Activated naive CD4-positive, alpha-beta T cell treated with anti-CD3 and anti-CD28 coated beads for 36 hours (primary cell): ENCODE data around the gene B3GNT5. TPM values are rescaled to one million over a fixed set of nuclear protein-coding genes. Genes with fewer than 3 reads are reported as not detected.

ENCODE experiments used
- CTCF ChIA-PET: fragments of 350-600 bp; sonication (Branson Sonifier 250); formaldehyde crosslinking; loops from one replicate; lab custom pipeline; 2021; ENCODE audit warnings: antibody characterized with exemption; lab: Charles Lee
- DNase-seq: peaks from one replicate; pipeline ENCODE4 v3.0.0-alpha.2; 2020
- H3K27ac Mint-ChIP-seq: one replicate; pipeline ENCODE4 v1.8.0; 2021; ENCODE audit warnings: mild to moderate bottlenecking, mixed read lengths
- H3K27me3 Mint-ChIP-seq: one replicate; pipeline ENCODE4 v1.8.0; 2021; ENCODE audit warnings: low read depth, mixed read lengths
- H3K36me3 Mint-ChIP-seq: one replicate; pipeline ENCODE4 v1.8.0; 2021; ENCODE audit warnings: low read depth, mixed read lengths
- H3K4me1 Mint-ChIP-seq: one replicate; pipeline ENCODE4 v1.8.0; 2021; ENCODE audit warnings: low read depth, mixed read lengths
- H3K4me3 Mint-ChIP-seq: one replicate; pipeline ENCODE4 v1.8.0; 2021; ENCODE audit warnings: mild to moderate bottlenecking, moderate library complexity, mixed read lengths
- H3K9me3 Mint-ChIP-seq: one replicate; pipeline ENCODE4 v1.8.0; 2021; ENCODE audit warnings: mixed read lengths
- intact Hi-C: fragments of 100-400 bp; cut with micrococcal nuclease; formaldehyde crosslinking; loops from one replicate; pipeline ENCODE4 v1.15.1; 2023
- total RNA-seq, 2 experiments: library from RNA; stranded (reverse); gene quantifications; one replicate each; pipeline ENCODE4 v1.2.3, GENCODE V29; 2021

Gene B3GNT5
- total RNA-seq, 2 experiments from 2014 or later, result 15.0 to 18.8 TPM

DNA sequence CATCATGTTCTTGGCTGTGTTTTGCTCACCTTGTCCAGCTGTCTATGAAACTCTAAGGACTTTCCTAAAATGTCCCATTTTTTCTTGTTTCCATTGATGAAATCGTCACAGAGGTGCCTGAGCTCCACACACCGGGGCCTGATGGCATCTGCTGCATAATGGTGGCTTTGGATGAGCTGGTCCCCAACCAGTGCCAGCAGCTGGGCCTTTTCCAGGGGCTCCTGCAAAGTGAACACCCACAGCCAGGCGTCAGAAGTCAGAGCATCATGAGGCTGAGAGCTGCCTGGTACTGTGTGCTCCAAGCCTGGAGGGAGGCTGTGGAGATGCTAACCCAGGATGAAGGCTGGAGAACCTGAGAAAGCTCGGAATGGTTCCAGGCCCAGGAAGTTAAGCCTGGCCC, 46.9 kb downstream of the B3GNT5 start:
- Mint-ChIP-seq H3K36me3 (no peaks in the 10 kb centered on the region), H3K4me1 (no peaks in the 10 kb centered on the region), H3K4me3 (no peak overlapping the region), H3K27ac (no peak overlapping the region), H3K27me3 (no peaks in the 10 kb centered on the region), H3K9me3 (no peaks in the 10 kb centered on the region)
- intact Hi-C loops, result no loop called here
- no peak for DNase-seq
- CTCF ChIA-PET, result interaction anchor here (0.8 kb wide), 1 partner anchor 84 kb away, joined by 3 read pairs; no protein-coding TSS in a partner anchor

DNA sequence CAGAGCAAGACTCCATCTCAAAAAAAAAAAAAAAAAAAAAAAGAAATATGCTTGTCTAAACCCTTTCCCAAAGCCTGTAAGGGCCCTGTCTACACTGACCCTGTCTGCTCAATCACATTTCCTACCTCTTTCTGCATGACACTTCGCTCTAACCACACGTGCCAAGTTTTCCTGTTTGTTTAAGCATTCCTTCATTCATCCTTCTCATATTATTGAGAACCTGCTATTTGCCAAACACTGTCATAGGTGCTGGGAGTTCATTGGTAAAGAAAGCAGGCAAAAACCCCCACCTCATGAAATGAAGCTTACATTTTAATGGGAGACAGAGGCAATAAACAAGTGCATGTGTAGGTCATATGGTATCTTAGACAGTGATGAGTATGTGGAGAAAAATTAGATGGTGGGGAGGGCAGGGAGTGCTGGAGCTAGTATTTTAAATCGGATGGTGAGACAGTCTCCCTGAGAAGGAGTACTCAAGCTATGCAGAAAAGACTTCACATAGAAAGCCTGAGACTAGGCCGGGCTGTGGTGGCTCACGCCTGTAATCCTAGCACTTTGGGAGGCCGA, 48.0 kb downstream of the B3GNT5 start:
- no peaks in the 10 kb centered on the region for H3K36me3 Mint-ChIP-seq
- DNase-seq, result no peak
- CTCF ChIA-PET, result no interaction called here
- no peaks in the 10 kb centered on the region for H3K27me3 Mint-ChIP-seq
- no peaks in the 10 kb centered on the region for H3K9me3 Mint-ChIP-seq
- no peak overlapping the region for H3K4me3 Mint-ChIP-seq
- peaks cover under 1% of the 10 kb centered on the region for H3K4me1 Mint-ChIP-seq
- H3K27ac Mint-ChIP-seq, result no peak overlapping the region
- intact Hi-C loops, result no loop called here

DNA sequence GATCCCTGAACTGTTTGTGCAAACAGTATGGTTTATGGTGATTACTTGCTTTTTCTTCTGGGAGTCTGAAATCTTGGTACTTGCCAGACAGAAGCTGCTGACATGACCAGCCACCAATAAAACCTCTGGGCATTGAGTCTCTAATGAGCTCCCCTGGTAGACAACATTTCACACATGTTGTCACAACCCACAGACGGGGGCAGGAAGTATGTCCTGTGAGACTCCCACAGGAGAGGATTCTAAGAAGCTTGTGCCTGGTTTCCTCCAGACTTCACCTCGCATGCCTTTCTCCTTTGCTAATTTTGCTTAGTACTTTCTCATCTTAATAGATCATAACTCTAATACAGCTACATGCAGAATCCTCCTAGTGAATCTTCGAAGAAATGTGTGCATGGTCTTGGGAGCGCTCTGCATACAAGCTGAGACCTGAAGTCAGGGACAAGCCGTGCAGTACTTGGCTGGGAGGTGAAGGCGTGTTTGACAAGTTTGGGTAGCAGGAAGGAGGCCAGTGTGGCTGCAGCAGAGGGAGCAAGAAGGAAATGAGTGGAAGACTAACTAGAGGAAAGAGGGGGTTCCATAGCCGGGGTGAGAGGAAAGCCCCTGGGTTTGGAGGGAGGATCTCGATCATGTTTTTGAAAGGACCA, 49.0 kb downstream of the B3GNT5 start:
- H3K27ac Mint-ChIP-seq, result no peak overlapping the region
- H3K4me1 Mint-ChIP-seq, result peaks cover 11% of the 10 kb centered on the region
- CTCF ChIA-PET, result no interaction called here
- no peak overlapping the region for H3K4me3 Mint-ChIP-seq
- no peaks in the 10 kb centered on the region for H3K27me3 Mint-ChIP-seq
- H3K9me3 Mint-ChIP-seq, result no peaks in the 10 kb centered on the region
- intact Hi-C loops, result no loop called here
- DNase-seq, result no peak
- no peaks in the 10 kb centered on the region for H3K36me3 Mint-ChIP-seq

DNA sequence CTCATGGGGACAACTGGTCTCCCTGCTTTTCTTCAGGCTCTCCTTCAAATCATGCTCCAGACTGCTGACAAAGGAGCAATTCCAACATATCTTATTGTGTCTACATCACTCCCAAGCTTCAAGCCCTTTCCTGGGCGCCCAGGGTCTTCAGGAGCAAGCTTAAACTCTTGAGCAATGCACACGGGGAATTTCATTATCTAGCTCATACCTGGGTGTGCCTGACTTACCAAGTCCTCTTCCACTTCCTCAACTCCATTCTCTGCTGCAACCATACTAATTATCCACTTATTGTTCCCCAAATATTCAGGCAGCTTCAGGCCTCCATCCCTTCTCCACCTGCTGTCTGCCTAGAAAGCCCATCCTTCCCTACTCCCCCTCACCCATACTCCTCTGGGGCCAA, 50.6 kb downstream of the B3GNT5 start:
- intact Hi-C loops, result no loop called here
- CTCF ChIA-PET, result interaction anchor here (0.7 to 1.4 kb wide), 2 partner anchors 11 to 180 kb away, joined by 3 to 6 read pairs; no protein-coding TSS in a partner anchor
- Mint-ChIP-seq H3K4me1 (peaks cover 18% of the 10 kb centered on the region), H3K9me3 (no peaks in the 10 kb centered on the region), H3K27me3 (no peaks in the 10 kb centered on the region), H3K36me3 (no peaks in the 10 kb centered on the region), H3K27ac (no peak overlapping the region), H3K4me3 (no peak overlapping the region)
- DNase-seq, result no peak

DNA sequence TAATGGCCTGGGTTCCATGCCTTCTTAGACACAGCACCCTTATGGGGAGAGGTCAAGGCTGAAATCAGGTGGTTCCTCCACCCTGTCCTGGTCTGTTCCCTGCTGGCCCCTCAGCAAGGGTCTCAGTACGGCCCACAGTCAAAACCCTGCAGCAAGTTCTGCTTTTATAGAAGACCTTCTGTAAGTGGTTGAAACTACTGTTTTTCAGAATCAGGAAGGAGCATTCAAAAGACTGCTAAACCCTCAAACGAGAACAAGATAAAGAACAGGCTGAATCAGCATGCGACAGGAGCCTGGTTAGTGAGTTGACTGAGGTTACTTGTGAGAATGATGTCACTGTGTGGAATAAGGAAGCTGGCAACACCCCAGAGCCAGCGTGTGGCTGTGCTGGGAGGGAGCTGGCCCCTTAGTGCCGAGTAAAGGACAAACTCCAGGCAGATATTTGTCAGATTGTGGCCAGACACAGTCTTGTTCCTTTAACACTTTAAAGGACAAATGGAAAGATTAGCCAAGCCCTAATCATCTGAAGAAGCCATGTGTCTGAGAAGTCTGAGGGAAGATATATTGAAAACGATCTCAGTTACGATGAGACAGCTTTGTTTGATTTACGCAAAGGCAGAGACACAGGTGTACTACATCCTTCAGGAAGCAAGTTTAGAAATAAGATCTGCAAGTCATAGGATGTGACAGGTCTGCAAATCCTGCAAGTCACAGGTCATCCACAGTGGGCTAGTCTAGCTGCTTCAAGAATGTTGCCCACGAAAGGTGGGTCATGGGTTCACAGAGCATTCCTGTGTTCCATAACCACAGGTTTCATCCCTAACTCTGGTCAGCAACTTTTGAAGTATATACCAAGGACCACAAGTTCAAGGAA, 54.0 kb downstream of the B3GNT5 start:
- intact Hi-C loops, result loop anchor here (1.0 to 2.0 kb wide), 5 partner anchors 12 to 52 kb away; no protein-coding TSS in a partner anchor
- H3K27ac Mint-ChIP-seq, result peak overlapping the region; percentile 48
- peak; percentile 71 for DNase-seq
- H3K27me3 Mint-ChIP-seq, result no peaks in the 10 kb centered on the region
- peaks cover 20% of the 10 kb centered on the region for H3K4me1 Mint-ChIP-seq
- no peaks in the 10 kb centered on the region for H3K9me3 Mint-ChIP-seq
- CTCF ChIA-PET, result interaction anchor here (0.6 to 1.5 kb wide), 3 partner anchors 45 to 184 kb away, joined by 3 to 6 read pairs (median 5); no protein-coding TSS in a partner anchor
- H3K4me3 Mint-ChIP-seq, result peak overlapping the region; percentile 19
- H3K36me3 Mint-ChIP-seq, result no peaks in the 10 kb centered on the region

DNA sequence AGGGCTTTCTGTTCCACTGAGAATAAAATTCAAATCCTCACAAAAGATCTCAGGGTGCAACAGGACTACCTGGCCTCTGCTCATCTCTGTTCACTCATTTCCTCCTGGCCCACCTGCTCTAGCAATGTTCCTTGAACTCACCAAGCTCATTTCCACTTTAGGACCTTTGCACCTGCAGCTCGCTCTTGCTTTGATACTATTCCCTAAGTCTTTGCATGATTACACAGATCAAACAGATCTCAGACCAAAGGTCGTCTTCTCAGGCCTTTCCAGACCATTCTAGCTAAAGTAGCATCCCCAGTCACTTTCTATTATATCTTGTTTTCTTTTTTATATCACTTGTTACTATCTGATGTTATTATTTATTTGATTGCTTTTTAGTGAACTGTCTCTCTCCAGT, 54.7 kb downstream of the B3GNT5 start:
- Mint-ChIP-seq H3K27me3 (no peaks in the 10 kb centered on the region), H3K9me3 (no peaks in the 10 kb centered on the region), H3K36me3 (no peaks in the 10 kb centered on the region), H3K27ac (no peak overlapping the region), H3K4me1 (peaks cover 20% of the 10 kb centered on the region), H3K4me3 (no peak overlapping the region)
- CTCF ChIA-PET, result interaction anchor here (1.3 to 1.5 kb wide), 2 partner anchors 75 to 123 kb away, joined by 5 to 6 read pairs; no protein-coding TSS in a partner anchor
- no peak for DNase-seq
- intact Hi-C loops, result loop anchor here (1.0 to 2.0 kb wide), 5 partner anchors 12 to 52 kb away; no protein-coding TSS in a partner anchor

DNA sequence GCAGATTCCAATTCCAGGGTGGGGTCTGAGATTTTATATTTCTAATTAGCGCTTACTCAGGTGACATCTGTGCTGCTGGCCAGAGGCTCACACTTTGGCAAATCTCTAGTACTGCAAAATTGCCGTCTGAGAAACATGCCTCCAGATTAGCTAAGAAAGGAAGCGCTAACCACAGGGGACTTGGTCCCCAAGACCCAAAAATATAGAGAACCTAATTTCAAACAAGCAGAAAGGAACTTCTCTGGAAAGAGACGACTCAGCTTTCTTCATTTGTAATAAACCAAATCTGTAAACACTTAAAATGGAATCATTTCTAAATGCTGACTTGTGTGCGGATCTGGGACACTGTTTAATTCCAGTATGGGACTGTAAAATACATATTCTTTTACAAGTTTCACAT, 55.7 kb downstream of the B3GNT5 start:
- no peak overlapping the region for H3K27ac Mint-ChIP-seq
- H3K9me3 Mint-ChIP-seq, result no peaks in the 10 kb centered on the region
- CTCF ChIA-PET, result interaction anchor here (1.3 kb wide), 1 partner anchor 124 kb away, joined by 5 read pairs; no protein-coding TSS in a partner anchor
- no peak overlapping the region for H3K4me3 Mint-ChIP-seq
- H3K36me3 Mint-ChIP-seq, result no peaks in the 10 kb centered on the region
- H3K27me3 Mint-ChIP-seq, result no peaks in the 10 kb centered on the region
- H3K4me1 Mint-ChIP-seq, result peaks cover 24% of the 10 kb centered on the region
- intact Hi-C loops, result no loop called here
- no peak for DNase-seq

DNA sequence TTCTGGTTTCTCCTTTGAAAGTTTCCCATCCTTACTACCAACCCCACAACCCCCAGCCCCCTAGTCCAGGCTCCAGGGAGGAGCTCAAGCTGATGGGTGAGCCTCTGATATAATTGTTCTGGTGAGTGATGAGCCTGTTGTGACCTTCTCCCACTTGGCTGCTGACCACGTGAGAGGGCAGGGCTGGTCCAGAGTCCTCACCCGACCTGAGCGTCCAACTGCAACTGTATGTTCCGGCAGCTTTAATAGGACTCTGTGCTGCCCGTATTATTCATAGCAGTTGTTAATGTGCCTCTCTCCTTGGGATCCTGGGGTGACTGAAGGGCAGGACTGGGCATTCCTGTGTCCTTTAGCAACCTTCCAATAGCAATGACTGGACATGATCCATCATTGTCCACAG, 56.2 kb downstream of the B3GNT5 start:
- CTCF ChIA-PET, result interaction anchor here (1.3 kb wide), 1 partner anchor 125 kb away, joined by 5 read pairs; no protein-coding TSS in a partner anchor
- Mint-ChIP-seq H3K27ac (no peak overlapping the region), H3K27me3 (no peaks in the 10 kb centered on the region), H3K4me1 (peaks cover 24% of the 10 kb centered on the region), H3K9me3 (no peaks in the 10 kb centered on the region), H3K4me3 (no peak overlapping the region), H3K36me3 (no peaks in the 10 kb centered on the region)
- DNase-seq, result no peak
- intact Hi-C loops, result no loop called here

DNA sequence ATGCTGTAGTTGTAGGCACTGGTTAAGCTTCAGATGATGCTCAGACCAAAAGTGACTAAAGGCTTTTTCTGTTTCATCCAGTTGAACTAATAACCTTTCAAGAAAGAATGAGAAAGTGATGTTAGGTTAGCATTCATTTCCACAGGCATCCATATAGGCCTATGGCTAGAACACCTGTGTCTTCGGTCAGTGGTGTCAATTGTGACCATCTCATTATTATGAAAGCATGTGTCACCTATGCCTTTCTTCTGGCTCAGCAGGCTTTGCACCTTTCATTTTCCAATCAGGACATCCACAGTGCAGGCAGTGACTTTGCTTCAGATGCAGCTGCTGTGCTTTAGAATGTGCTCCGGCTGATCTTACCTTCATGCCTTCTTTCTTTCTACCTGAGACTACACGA, 57.9 kb downstream of the B3GNT5 start:
- Mint-ChIP-seq H3K27ac (no peak overlapping the region), H3K4me3 (no peak overlapping the region), H3K9me3 (no peaks in the 10 kb centered on the region), H3K36me3 (no peaks in the 10 kb centered on the region), H3K4me1 (peaks cover 24% of the 10 kb centered on the region), H3K27me3 (no peaks in the 10 kb centered on the region)
- CTCF ChIA-PET, result interaction anchor here (0.5 to 0.8 kb wide), 2 partner anchors 106 to 252 kb away, joined by 3 to 6 read pairs; no protein-coding TSS in a partner anchor
- DNase-seq, result no peak
- intact Hi-C loops, result no loop called here

DNA sequence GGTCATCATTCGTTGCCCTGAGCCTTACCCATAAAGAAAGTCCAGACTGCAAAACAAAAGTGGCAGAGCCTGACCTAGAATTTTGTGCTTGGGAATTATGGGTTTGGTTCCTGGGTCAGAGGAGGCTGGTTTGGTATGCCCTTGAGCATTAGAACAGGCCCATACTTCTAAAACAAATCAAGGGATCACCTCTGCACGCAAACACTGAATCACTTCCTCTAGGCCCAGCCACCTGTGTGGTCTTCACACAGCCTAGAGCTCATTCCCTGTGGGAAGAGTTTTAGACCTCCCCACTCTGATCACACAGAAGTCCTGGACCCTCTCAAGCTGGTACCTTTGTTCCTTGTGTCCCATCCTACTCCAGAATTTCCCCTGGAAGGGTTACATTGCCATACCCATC, 59.4 kb downstream of the B3GNT5 start:
- no peaks in the 10 kb centered on the region for H3K9me3 Mint-ChIP-seq
- CTCF ChIA-PET, result interaction anchor here (0.9 kb wide), 1 partner anchor 126 kb away, joined by 3 read pairs; no protein-coding TSS in a partner anchor
- intact Hi-C loops, result no loop called here
- H3K4me3 Mint-ChIP-seq, result no peak overlapping the region
- DNase-seq, result no peak
- H3K36me3 Mint-ChIP-seq, result no peaks in the 10 kb centered on the region
- no peak overlapping the region for H3K27ac Mint-ChIP-seq
- H3K27me3 Mint-ChIP-seq, result no peaks in the 10 kb centered on the region
- peaks cover 10% of the 10 kb centered on the region for H3K4me1 Mint-ChIP-seq

DNA sequence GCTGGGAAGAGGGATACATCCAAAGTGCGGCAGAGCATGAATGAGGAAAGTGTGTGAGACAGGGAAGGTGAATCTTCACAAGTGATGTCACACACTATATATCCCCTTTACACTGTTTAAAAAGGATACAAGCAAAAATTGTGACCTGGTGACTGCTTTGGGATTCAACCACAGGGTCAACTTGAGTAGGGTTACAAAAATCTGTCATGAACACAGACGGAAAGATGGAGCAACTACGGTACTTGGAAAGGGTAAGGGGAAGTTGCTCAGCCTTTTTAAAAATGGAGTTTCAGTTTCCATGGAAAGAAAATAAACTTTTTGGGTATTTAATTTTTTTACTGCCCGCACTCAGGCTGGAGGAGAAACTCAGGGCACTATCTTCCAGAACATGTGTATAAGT, 60.3 kb downstream of the B3GNT5 start:
- no peaks in the 10 kb centered on the region for H3K36me3 Mint-ChIP-seq
- DNase-seq, result no peak
- intact Hi-C loops, result no loop called here
- CTCF ChIA-PET, result no interaction called here
- no peak overlapping the region for H3K4me3 Mint-ChIP-seq
- peaks cover 6% of the 10 kb centered on the region for H3K4me1 Mint-ChIP-seq
- H3K27ac Mint-ChIP-seq, result no peak overlapping the region
- no peaks in the 10 kb centered on the region for H3K9me3 Mint-ChIP-seq
- H3K27me3 Mint-ChIP-seq, result peaks cover 3% of the 10 kb centered on the region

DNA sequence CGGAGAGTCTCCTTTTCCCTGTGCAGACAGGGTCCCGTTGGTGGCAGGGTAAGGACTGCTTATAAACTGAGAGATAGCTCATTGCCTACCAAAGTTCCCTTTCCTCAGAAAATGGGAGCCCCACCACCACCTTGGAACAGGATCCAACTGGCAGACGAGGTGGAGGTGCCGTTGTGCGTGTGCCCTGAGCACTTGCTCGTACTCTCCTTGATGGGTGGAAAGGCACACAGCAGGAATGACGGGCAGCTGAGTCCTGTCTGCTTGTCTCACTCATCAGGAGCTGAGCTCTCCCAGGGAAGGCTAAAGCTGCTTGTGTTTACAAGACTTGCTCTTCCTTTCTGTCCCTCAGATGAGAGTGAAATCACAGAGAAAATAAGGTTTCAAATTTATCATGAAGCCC, 60.7 kb downstream of the B3GNT5 start:
- Mint-ChIP-seq H3K9me3 (no peaks in the 10 kb centered on the region), H3K27me3 (peaks cover 3% of the 10 kb centered on the region), H3K36me3 (no peaks in the 10 kb centered on the region), H3K4me1 (peaks cover 7% of the 10 kb centered on the region), H3K4me3 (no peak overlapping the region), H3K27ac (no peak overlapping the region)
- intact Hi-C loops, result no loop called here
- CTCF ChIA-PET, result interaction anchor here (1.0 kb wide), 1 partner anchor 10 kb away, joined by 3 read pairs; no protein-coding TSS in a partner anchor
- no peak for DNase-seq
